ENCODE measurements around the gene ADCY6.

Gene ADCY6

GRCh38 chr12:48800457-48800856 lies 11.6 kb upstream of the ADCY6 start:
- Histone ChIP-seq H3K4me3 (ENCODE audit: insufficient read depth, low read depth, low read length) (no peak overlapping the region), H3K27ac (ENCODE audit: insufficient read depth, low read depth, low read length, poor library complexity, severe bottlenecking) (no peak overlapping the region), H3K4me1 (ENCODE audit: control insufficient read depth, insufficient read depth, low read length) (no peaks in the 10 kb centered on the region), H3K27me3 (ENCODE audit: control insufficient read depth, insufficient read depth, low read length, poor library complexity, severe bottlenecking) (no peaks in the 10 kb centered on the region), H3K36me3 (ENCODE audit: control insufficient read depth, insufficient read depth, low read length) (no peaks in the 10 kb centered on the region), H3K9me3 (ENCODE audit: control insufficient read depth, low read length) (no peaks in the 10 kb centered on the region)
- 95% methylated on average over 14 of the region's 14 CpGs for WGBS, 2 experiments

GRCh38 chr12:48796976-48797375 lies 8.1 kb upstream of the ADCY6 start:
- Histone ChIP-seq H3K27me3 (ENCODE audit: control insufficient read depth, insufficient read depth, low read length, poor library complexity, severe bottlenecking) (no peaks in the 10 kb centered on the region), H3K4me3 (ENCODE audit: insufficient read depth, low read depth, low read length) (no peak overlapping the region), H3K4me1 (ENCODE audit: control insufficient read depth, insufficient read depth, low read length) (no peaks in the 10 kb centered on the region), H3K9me3 (ENCODE audit: control insufficient read depth, low read length) (no peaks in the 10 kb centered on the region), H3K36me3 (ENCODE audit: control insufficient read depth, insufficient read depth, low read length) (no peaks in the 10 kb centered on the region), H3K27ac (ENCODE audit: insufficient read depth, low read depth, low read length, poor library complexity, severe bottlenecking) (no peak overlapping the region)
- 77 to 80% methylated on average over 3 of the region's 3 CpGs for WGBS, 2 experiments

GRCh38 chr12:48795550-48796455 lies 6.9 kb upstream of the ADCY6 start:
- 24 to 30% methylated on average over 10 to 12 of the region's 12 CpGs for WGBS, 2 experiments
- Histone ChIP-seq H3K4me1 (ENCODE audit: control insufficient read depth, insufficient read depth, low read length) (no peaks in the 10 kb centered on the region), H3K36me3 (ENCODE audit: control insufficient read depth, insufficient read depth, low read length) (no peaks in the 10 kb centered on the region), H3K27ac (ENCODE audit: insufficient read depth, low read depth, low read length, poor library complexity, severe bottlenecking) (no peak overlapping the region), H3K9me3 (ENCODE audit: control insufficient read depth, low read length) (no peaks in the 10 kb centered on the region), H3K27me3 (ENCODE audit: control insufficient read depth, insufficient read depth, low read length, poor library complexity, severe bottlenecking) (no peaks in the 10 kb centered on the region), H3K4me3 (ENCODE audit: insufficient read depth, low read depth, low read length) (no peak overlapping the region)

- no peaks in the 10 kb centered on the region for H3K27me3 ChIP-seq (ENCODE audit: control insufficient read depth, insufficient read depth, low read length, poor library complexity, severe bottlenecking)
- H3K9me3 ChIP-seq (ENCODE audit: control insufficient read depth, low read length): no peaks in the 10 kb centered on the region
- no peaks in the 10 kb centered on the region for H3K36me3 ChIP-seq (ENCODE audit: control insufficient read depth, insufficient read depth, low read length)
- 77 to 79% methylated on average over 3 of the region's 3 CpGs for WGBS, 2 experiments
- peaks cover 5% of the 10 kb centered on the region for H3K4me1 ChIP-seq (ENCODE audit: control insufficient read depth, insufficient read depth, low read length)
- no peak overlapping the region for H3K27ac ChIP-seq (ENCODE audit: insufficient read depth, low read depth, low read length, poor library complexity, severe bottlenecking)
- no peak overlapping the region for H3K4me3 ChIP-seq (ENCODE audit: insufficient read depth, low read depth, low read length)
Measured at GRCh38 chr12:48794870-48795269, 6.0 kb upstream of the ADCY6 start.

- H3K27me3 ChIP-seq (ENCODE audit: control insufficient read depth, insufficient read depth, low read length, poor library complexity, severe bottlenecking): no peaks in the 10 kb centered on the region
- H3K4me1 ChIP-seq (ENCODE audit: control insufficient read depth, insufficient read depth, low read length): peaks cover 9% of the 10 kb centered on the region
- no peak overlapping the region for H3K4me3 ChIP-seq (ENCODE audit: insufficient read depth, low read depth, low read length)
- WGBS, 2 experiments: 96 to 98% methylated on average over 3 of the region's 3 CpGs
- H3K9me3 ChIP-seq (ENCODE audit: control insufficient read depth, low read length): no peaks in the 10 kb centered on the region
- no peaks in the 10 kb centered on the region for H3K36me3 ChIP-seq (ENCODE audit: control insufficient read depth, insufficient read depth, low read length)
- H3K27ac ChIP-seq (ENCODE audit: insufficient read depth, low read depth, low read length, poor library complexity, severe bottlenecking): no peak overlapping the region
Measured at GRCh38 chr12:48793696-48794095, 4.8 kb upstream of the ADCY6 start.

- H3K27ac ChIP-seq (ENCODE audit: insufficient read depth, low read depth, low read length, poor library complexity, severe bottlenecking): no peak overlapping the region
- peaks cover 27% of the 10 kb centered on the region for H3K4me1 ChIP-seq (ENCODE audit: control insufficient read depth, insufficient read depth, low read length)
- no peaks in the 10 kb centered on the region for H3K27me3 ChIP-seq (ENCODE audit: control insufficient read depth, insufficient read depth, low read length, poor library complexity, severe bottlenecking)
- WGBS, 2 experiments: 8 to 11% methylated on average over 4 of the region's 4 CpGs
- no peaks in the 10 kb centered on the region for H3K36me3 ChIP-seq (ENCODE audit: control insufficient read depth, insufficient read depth, low read length)
- peak overlapping the region; percentile 96 for H3K4me3 ChIP-seq (ENCODE audit: insufficient read depth, low read depth, low read length)
- H3K9me3 ChIP-seq (ENCODE audit: control insufficient read depth, low read length): no peaks in the 10 kb centered on the region
Measured at GRCh38 chr12:48789858-48790326, 1.0 kb upstream of the ADCY6 start.

GRCh38 chr12:48788524-48788853 lies 400 bp downstream of the ADCY6 start:
- Histone ChIP-seq H3K9me3 (ENCODE audit: control insufficient read depth, low read length) (no peaks in the 10 kb centered on the region), H3K36me3 (ENCODE audit: control insufficient read depth, insufficient read depth, low read length) (no peaks in the 10 kb centered on the region), H3K27ac (ENCODE audit: insufficient read depth, low read depth, low read length, poor library complexity, severe bottlenecking) (peak overlapping the region; percentile 26), H3K4me1 (ENCODE audit: control insufficient read depth, insufficient read depth, low read length) (peaks cover 27% of the 10 kb centered on the region), H3K27me3 (ENCODE audit: control insufficient read depth, insufficient read depth, low read length, poor library complexity, severe bottlenecking) (no peaks in the 10 kb centered on the region), H3K4me3 (ENCODE audit: insufficient read depth, low read depth, low read length) (peak overlapping the region; percentile 96)
- 0 to 1% methylated on average over 25 of the region's 25 CpGs for WGBS, 2 experiments

- no peaks in the 10 kb centered on the region for H3K36me3 ChIP-seq (ENCODE audit: control insufficient read depth, insufficient read depth, low read length)
- H3K27me3 ChIP-seq (ENCODE audit: control insufficient read depth, insufficient read depth, low read length, poor library complexity, severe bottlenecking): no peaks in the 10 kb centered on the region
- peak overlapping the region; percentile 26 for H3K27ac ChIP-seq (ENCODE audit: insufficient read depth, low read depth, low read length, poor library complexity, severe bottlenecking)
- no peaks in the 10 kb centered on the region for H3K9me3 ChIP-seq (ENCODE audit: control insufficient read depth, low read length)
- peak overlapping the region; percentile 96 for H3K4me3 ChIP-seq (ENCODE audit: insufficient read depth, low read depth, low read length)
- peaks cover 27% of the 10 kb centered on the region for H3K4me1 ChIP-seq (ENCODE audit: control insufficient read depth, insufficient read depth, low read length)
- 12 to 13% methylated on average over 11 of the region's 11 CpGs for WGBS, 2 experiments
Measured at GRCh38 chr12:48787791-48788523, 932 bp downstream of the ADCY6 start.

GRCh38 chr12:48786591-48787544 lies 2.0 kb downstream of the ADCY6 start:
- Histone ChIP-seq H3K9me3 (ENCODE audit: control insufficient read depth, low read length) (no peaks in the 10 kb centered on the region), H3K27me3 (ENCODE audit: control insufficient read depth, insufficient read depth, low read length, poor library complexity, severe bottlenecking) (no peaks in the 10 kb centered on the region), H3K27ac (ENCODE audit: insufficient read depth, low read depth, low read length, poor library complexity, severe bottlenecking) (no peak overlapping the region), H3K4me1 (ENCODE audit: control insufficient read depth, insufficient read depth, low read length) (peaks cover 27% of the 10 kb centered on the region), H3K4me3 (ENCODE audit: insufficient read depth, low read depth, low read length) (peak overlapping the region; percentile 96), H3K36me3 (ENCODE audit: control insufficient read depth, insufficient read depth, low read length) (peaks cover 3% of the 10 kb centered on the region)
- 88 to 92% methylated on average over 7 of the region's 7 CpGs for WGBS, 2 experiments
